Measurements from ENCODE around the gene GPC3.
"Not testable (repeated sequence)": the region's sequence is repeated elsewhere in the genome, so short reads cannot be mapped to it uniquely, and the experiment has no call there.

GPC3 gene

DNA sequence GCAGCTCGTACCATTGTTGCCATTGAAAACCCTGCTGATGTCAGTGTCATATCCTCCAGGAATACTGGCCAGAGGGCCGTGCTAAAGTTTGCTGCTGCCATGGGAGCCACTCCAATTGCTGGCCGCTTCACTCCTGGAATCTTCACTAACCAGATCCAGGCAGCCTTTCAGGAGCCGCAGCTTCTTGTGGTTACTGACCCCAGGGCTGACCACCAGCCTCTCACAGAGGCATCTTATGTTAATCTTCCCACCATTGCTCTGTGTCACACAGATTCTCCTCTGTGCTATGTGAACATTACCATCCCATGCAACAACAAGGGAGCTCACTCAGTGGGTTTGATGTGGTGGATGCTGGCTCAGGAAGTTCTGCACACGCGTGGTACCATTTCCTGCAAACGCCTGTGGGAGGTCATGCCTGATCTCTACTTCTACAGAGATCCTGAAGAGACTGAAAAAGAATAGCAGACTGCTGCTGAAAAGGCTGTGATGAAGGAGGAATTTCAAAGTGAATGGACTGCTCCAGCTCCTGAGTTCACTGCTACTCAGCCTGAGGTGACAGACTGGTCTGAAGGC lies 222.3 kb downstream of the GPC3 start:
- no CpG with 5 or more reads among the region's 7 CpGs for WGBS (ENCODE audit: extremely low coverage, insufficient coverage, low lambda C conversion rate)

DNA sequence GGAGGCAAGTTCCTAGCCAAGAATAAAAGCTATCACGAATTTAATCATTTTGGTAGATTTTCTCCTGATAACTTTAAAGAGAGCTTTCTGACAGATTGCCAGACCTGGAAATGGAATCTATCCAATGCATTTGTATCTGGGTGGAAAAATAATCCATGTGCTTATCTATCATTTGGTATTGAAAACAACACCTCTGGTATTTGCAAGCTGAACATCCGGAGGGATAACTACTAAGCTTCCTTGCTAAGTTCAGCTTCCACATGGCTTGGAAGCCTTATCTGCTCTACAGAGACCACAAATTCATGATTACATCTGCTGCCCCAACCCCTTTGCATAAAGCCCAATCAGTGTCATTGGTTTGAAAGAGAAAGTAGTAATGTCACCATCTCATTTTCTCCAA lies 230.7 kb downstream of the GPC3 start:
- Histone ChIP-seq H4K5ac (ENCODE audit: low read length) (no peak overlapping the region), H3K56ac (ENCODE audit: low read length) (no peak overlapping the region), H3K23ac (ENCODE audit: low read length) (no peak overlapping the region), H3K79me2 (ENCODE audit: control insufficient read depth, insufficient read depth, low read length) (no peaks in the 10 kb centered on the region), H2BK15ac (replicated peaks; ENCODE audit: low read depth) (no peak overlapping the region), H4K8ac (ENCODE audit: low read depth, low read length) (no peak overlapping the region), H3K4me1 (ENCODE audit: control insufficient read depth, low read depth, low read length) (no peaks in the 10 kb centered on the region), H3K27ac (ENCODE audit: low read depth, low read length) (no peak overlapping the region), H3K18ac (ENCODE audit: low read length) (no peak overlapping the region), H2BK120ac (ENCODE audit: low read depth, low read length) (no peak overlapping the region), H3K79me1 (ENCODE audit: low read length) (no peaks in the 10 kb centered on the region), H3K9ac (ENCODE audit: low read length) (no peak overlapping the region), H3K4me3 (ENCODE audit: low read length) (no peak overlapping the region), H2AK5ac (ENCODE audit: low read length) (no peak overlapping the region), H3K4me2 (ENCODE audit: low read length) (no peak overlapping the region), H3K27me3 (ENCODE audit: insufficient read depth, low read length, poor library complexity) (no peaks in the 10 kb centered on the region), H3K4ac (ENCODE audit: low read depth, low read length) (no peak overlapping the region), H3K36me3 (ENCODE audit: control insufficient read depth, insufficient read depth, low read length) (no peaks in the 10 kb centered on the region), H2BK5ac (ENCODE audit: low read length) (no peak overlapping the region)
- WGBS (ENCODE audit: extremely low coverage, insufficient coverage, low lambda C conversion rate), result no CpG with 5 or more reads among the region's 2 CpGs
- DNase-seq, result no peak

More for the DNA sequence above, 222.3 kb downstream of the GPC3 start:
- not testable (repeated sequence) for H3K4ac ChIP-seq (ENCODE audit: low read depth, low read length); H4K8ac ChIP-seq (ENCODE audit: low read depth, low read length); H2BK15ac ChIP-seq (replicated peaks; ENCODE audit: low read depth); H3K27ac ChIP-seq (ENCODE audit: low read depth, low read length); H3K56ac ChIP-seq (ENCODE audit: low read length); H3K18ac ChIP-seq (ENCODE audit: low read length); DNase-seq; H3K79me2 ChIP-seq (ENCODE audit: control insufficient read depth, insufficient read depth, low read length); H2BK5ac ChIP-seq (ENCODE audit: low read length); H3K4me3 ChIP-seq (ENCODE audit: low read length); H3K27me3 ChIP-seq (ENCODE audit: insufficient read depth, low read length, poor library complexity); H3K23ac ChIP-seq (ENCODE audit: low read length); H3K9ac ChIP-seq (ENCODE audit: low read length); H3K4me2 ChIP-seq (ENCODE audit: low read length); H3K36me3 ChIP-seq (ENCODE audit: control insufficient read depth, insufficient read depth, low read length); H4K5ac ChIP-seq (ENCODE audit: low read length); H2BK120ac ChIP-seq (ENCODE audit: low read depth, low read length); H3K4me1 ChIP-seq (ENCODE audit: control insufficient read depth, low read depth, low read length); H3K79me1 ChIP-seq (ENCODE audit: low read length); H2AK5ac ChIP-seq (ENCODE audit: low read length)

DNA sequence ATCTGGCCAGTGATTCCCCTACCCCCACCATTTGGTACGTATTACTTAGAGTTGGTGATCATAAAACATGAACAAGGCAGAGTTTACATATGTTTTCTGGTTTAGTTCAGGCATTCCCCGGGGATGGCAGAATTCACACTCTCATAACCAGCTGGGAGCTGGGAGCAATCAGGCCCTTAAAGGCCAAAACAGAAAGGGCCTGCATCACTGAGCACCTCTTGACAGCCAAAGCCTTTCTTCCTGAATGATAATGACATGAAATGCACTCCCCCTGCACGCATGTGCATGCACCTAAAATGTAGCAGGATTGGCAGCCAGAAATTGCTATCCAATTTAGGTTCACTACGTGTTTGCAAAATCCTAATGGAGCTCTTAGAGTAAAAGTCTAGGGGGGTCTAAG lies 235.4 kb downstream of the GPC3 start:
- no peak overlapping the region for H3K9ac ChIP-seq (ENCODE audit: low read length)
- H3K4me1 ChIP-seq (ENCODE audit: control insufficient read depth, low read depth, low read length), result no peaks in the 10 kb centered on the region
- no peaks in the 10 kb centered on the region for H3K79me1 ChIP-seq (ENCODE audit: low read length)
- H2AK5ac ChIP-seq (ENCODE audit: low read length), result no peak overlapping the region
- H3K23ac ChIP-seq (ENCODE audit: low read length), result no peak overlapping the region
- H2BK15ac ChIP-seq (replicated peaks; ENCODE audit: low read depth), result no peak overlapping the region
- H3K36me3 ChIP-seq (ENCODE audit: control insufficient read depth, insufficient read depth, low read length), result no peaks in the 10 kb centered on the region
- H3K4me2 ChIP-seq (ENCODE audit: low read length), result no peak overlapping the region
- H3K79me2 ChIP-seq (ENCODE audit: control insufficient read depth, insufficient read depth, low read length), result no peaks in the 10 kb centered on the region
- no peak overlapping the region for H3K18ac ChIP-seq (ENCODE audit: low read length)
- H2BK5ac ChIP-seq (ENCODE audit: low read length), result no peak overlapping the region
- no peak overlapping the region for H3K4me3 ChIP-seq (ENCODE audit: low read length)
- H4K8ac ChIP-seq (ENCODE audit: low read depth, low read length), result no peak overlapping the region
- no CpG with 5 or more reads among the region's 4 CpGs for WGBS (ENCODE audit: extremely low coverage, insufficient coverage, low lambda C conversion rate)
- no peak overlapping the region for H4K5ac ChIP-seq (ENCODE audit: low read length)
- H3K27ac ChIP-seq (ENCODE audit: low read depth, low read length), result no peak overlapping the region
- H3K4ac ChIP-seq (ENCODE audit: low read depth, low read length), result no peak overlapping the region
- DNase-seq, result no peak
- H2BK120ac ChIP-seq (ENCODE audit: low read depth, low read length), result no peak overlapping the region
- no peaks in the 10 kb centered on the region for H3K27me3 ChIP-seq (ENCODE audit: insufficient read depth, low read length, poor library complexity)
- H3K56ac ChIP-seq (ENCODE audit: low read length), result no peak overlapping the region

DNA sequence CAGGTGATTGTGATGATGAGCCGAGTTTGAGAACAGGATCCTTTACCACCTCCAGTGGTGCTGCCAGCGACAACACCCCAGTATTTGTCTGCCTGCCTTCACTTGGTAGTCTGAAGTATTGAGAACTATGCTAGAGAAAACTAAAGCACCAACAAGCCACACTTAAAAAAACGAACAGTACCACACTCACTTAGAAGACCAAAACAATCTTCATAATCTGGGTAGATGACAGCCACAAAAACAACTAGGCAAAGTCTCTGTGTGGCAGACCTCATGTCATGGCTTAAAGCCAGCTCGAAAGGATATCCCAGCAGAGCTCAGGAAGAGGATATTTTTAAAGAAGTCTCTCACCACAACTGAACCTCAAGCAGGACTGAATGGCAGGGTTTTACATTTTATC lies 236.0 kb downstream of the GPC3 start:
- no peak for DNase-seq
- H3K79me1 ChIP-seq (ENCODE audit: low read length), result no peaks in the 10 kb centered on the region
- H3K56ac ChIP-seq (ENCODE audit: low read length), result no peak overlapping the region
- no peak overlapping the region for H3K9ac ChIP-seq (ENCODE audit: low read length)
- H4K8ac ChIP-seq (ENCODE audit: low read depth, low read length), result no peak overlapping the region
- H2BK15ac ChIP-seq (replicated peaks; ENCODE audit: low read depth), result no peak overlapping the region
- no peak overlapping the region for H3K18ac ChIP-seq (ENCODE audit: low read length)
- no peak overlapping the region for H3K4me2 ChIP-seq (ENCODE audit: low read length)
- no CpG with 5 or more reads among the region's 4 CpGs for WGBS (ENCODE audit: extremely low coverage, insufficient coverage, low lambda C conversion rate)
- no peak overlapping the region for H2BK120ac ChIP-seq (ENCODE audit: low read depth, low read length)
- no peaks in the 10 kb centered on the region for H3K27me3 ChIP-seq (ENCODE audit: insufficient read depth, low read length, poor library complexity)
- H3K4me3 ChIP-seq (ENCODE audit: low read length), result no peak overlapping the region
- no peak overlapping the region for H3K23ac ChIP-seq (ENCODE audit: low read length)
- no peak overlapping the region for H4K5ac ChIP-seq (ENCODE audit: low read length)
- H2AK5ac ChIP-seq (ENCODE audit: low read length), result no peak overlapping the region
- H3K36me3 ChIP-seq (ENCODE audit: control insufficient read depth, insufficient read depth, low read length), result no peaks in the 10 kb centered on the region
- H3K4ac ChIP-seq (ENCODE audit: low read depth, low read length), result no peak overlapping the region
- H3K27ac ChIP-seq (ENCODE audit: low read depth, low read length), result no peak overlapping the region
- no peaks in the 10 kb centered on the region for H3K4me1 ChIP-seq (ENCODE audit: control insufficient read depth, low read depth, low read length)
- H2BK5ac ChIP-seq (ENCODE audit: low read length), result no peak overlapping the region
- no peaks in the 10 kb centered on the region for H3K79me2 ChIP-seq (ENCODE audit: control insufficient read depth, insufficient read depth, low read length)

DNA sequence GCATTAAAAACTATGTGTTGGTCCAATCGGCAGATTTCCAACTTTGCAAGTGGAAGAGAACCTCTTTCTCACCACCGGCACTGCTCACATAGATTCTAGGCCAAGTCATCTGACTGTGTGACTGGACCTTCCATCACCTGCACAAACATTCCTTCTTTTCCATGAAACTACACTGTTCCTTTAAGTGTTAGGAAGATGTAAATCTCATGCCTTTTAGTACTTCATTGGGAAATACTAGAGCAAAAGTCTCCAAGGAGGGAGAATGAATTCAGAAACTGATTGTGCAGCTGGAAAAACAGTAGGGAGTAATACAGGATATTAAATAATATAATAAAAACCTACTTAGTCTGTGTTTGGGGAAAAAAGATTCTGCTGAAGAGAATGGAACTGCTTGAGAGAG lies 238.2 kb downstream of the GPC3 start:
- Histone ChIP-seq H2AK5ac (ENCODE audit: low read length) (no peak overlapping the region), H3K79me2 (ENCODE audit: control insufficient read depth, insufficient read depth, low read length) (no peaks in the 10 kb centered on the region), H3K56ac (ENCODE audit: low read length) (no peak overlapping the region), H3K27ac (ENCODE audit: low read depth, low read length) (no peak overlapping the region), H3K23ac (ENCODE audit: low read length) (no peak overlapping the region), H2BK5ac (ENCODE audit: low read length) (no peak overlapping the region), H4K5ac (ENCODE audit: low read length) (no peak overlapping the region), H3K27me3 (ENCODE audit: insufficient read depth, low read length, poor library complexity) (no peaks in the 10 kb centered on the region), H2BK15ac (replicated peaks; ENCODE audit: low read depth) (no peak overlapping the region), H3K4me1 (ENCODE audit: control insufficient read depth, low read depth, low read length) (no peaks in the 10 kb centered on the region), H3K79me1 (ENCODE audit: low read length) (no peaks in the 10 kb centered on the region), H3K36me3 (ENCODE audit: control insufficient read depth, insufficient read depth, low read length) (no peaks in the 10 kb centered on the region), H3K4me3 (ENCODE audit: low read length) (no peak overlapping the region), H2BK120ac (ENCODE audit: low read depth, low read length) (no peak overlapping the region), H3K4me2 (ENCODE audit: low read length) (no peak overlapping the region), H3K9ac (ENCODE audit: low read length) (no peak overlapping the region), H4K8ac (ENCODE audit: low read depth, low read length) (no peak overlapping the region), H3K4ac (ENCODE audit: low read depth, low read length) (no peak overlapping the region), H3K18ac (ENCODE audit: low read length) (no peak overlapping the region)
- WGBS (ENCODE audit: extremely low coverage, insufficient coverage, low lambda C conversion rate), result no CpG with 5 or more reads among the region's 2 CpGs
- no peak for DNase-seq

DNA sequence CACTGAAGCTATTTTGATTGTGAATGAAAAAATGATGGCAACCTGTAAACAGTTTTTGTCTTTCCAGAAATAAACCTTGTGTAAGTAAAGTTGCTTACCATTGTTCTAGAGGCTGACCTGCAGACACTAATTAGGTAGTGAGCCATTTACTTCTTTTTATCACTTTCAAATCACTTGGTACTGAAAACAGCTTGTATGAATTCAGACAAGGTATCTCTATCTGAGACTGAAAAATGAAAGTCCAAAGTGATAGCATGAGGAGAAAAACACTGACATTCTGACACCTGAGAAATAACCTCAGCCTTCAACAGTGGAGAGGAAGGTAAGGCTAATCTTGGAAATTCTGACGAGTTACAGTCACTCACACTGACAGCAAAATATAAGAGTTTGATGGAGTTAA lies 238.8 kb downstream of the GPC3 start:
- no CpG with 5 or more reads among the region's 1 CpG for WGBS (ENCODE audit: extremely low coverage, insufficient coverage, low lambda C conversion rate)
- Histone ChIP-seq H2BK120ac (ENCODE audit: low read depth, low read length) (no peak overlapping the region), H2BK5ac (ENCODE audit: low read length) (no peak overlapping the region)

More for the DNA sequence above, 238.8 kb downstream of the GPC3 start:
- no peak overlapping the region for H4K8ac ChIP-seq (ENCODE audit: low read depth, low read length)
- H2BK15ac ChIP-seq (replicated peaks; ENCODE audit: low read depth), result no peak overlapping the region
- H3K23ac ChIP-seq (ENCODE audit: low read length), result no peak overlapping the region
- H3K27me3 ChIP-seq (ENCODE audit: insufficient read depth, low read length, poor library complexity), result no peaks in the 10 kb centered on the region
- H3K56ac ChIP-seq (ENCODE audit: low read length), result no peak overlapping the region
- H3K4me3 ChIP-seq (ENCODE audit: low read length), result no peak overlapping the region
- no peaks in the 10 kb centered on the region for H3K4me1 ChIP-seq (ENCODE audit: control insufficient read depth, low read depth, low read length)
- no peak overlapping the region for H3K4ac ChIP-seq (ENCODE audit: low read depth, low read length)
- no peak overlapping the region for H4K5ac ChIP-seq (ENCODE audit: low read length)
- H3K9ac ChIP-seq (ENCODE audit: low read length), result no peak overlapping the region
- no peak for DNase-seq
- H3K18ac ChIP-seq (ENCODE audit: low read length), result no peak overlapping the region
- H3K36me3 ChIP-seq (ENCODE audit: control insufficient read depth, insufficient read depth, low read length), result no peaks in the 10 kb centered on the region
- no peak overlapping the region for H3K4me2 ChIP-seq (ENCODE audit: low read length)
- H3K79me1 ChIP-seq (ENCODE audit: low read length), result no peaks in the 10 kb centered on the region
- no peak overlapping the region for H3K27ac ChIP-seq (ENCODE audit: low read depth, low read length)
- no peaks in the 10 kb centered on the region for H3K79me2 ChIP-seq (ENCODE audit: control insufficient read depth, insufficient read depth, low read length)
- no peak overlapping the region for H2AK5ac ChIP-seq (ENCODE audit: low read length)

Data from mesendoderm (in vitro differentiated cells).